ENCODE data around the gene SCGB3A1. TPM values are rescaled to one million over a fixed set of nuclear protein-coding genes. Genes with fewer than 3 reads are reported as not detected.

The SCGB3A1 gene
- total RNA-seq, 3 donors from 2014 or later: not detected

DNA sequence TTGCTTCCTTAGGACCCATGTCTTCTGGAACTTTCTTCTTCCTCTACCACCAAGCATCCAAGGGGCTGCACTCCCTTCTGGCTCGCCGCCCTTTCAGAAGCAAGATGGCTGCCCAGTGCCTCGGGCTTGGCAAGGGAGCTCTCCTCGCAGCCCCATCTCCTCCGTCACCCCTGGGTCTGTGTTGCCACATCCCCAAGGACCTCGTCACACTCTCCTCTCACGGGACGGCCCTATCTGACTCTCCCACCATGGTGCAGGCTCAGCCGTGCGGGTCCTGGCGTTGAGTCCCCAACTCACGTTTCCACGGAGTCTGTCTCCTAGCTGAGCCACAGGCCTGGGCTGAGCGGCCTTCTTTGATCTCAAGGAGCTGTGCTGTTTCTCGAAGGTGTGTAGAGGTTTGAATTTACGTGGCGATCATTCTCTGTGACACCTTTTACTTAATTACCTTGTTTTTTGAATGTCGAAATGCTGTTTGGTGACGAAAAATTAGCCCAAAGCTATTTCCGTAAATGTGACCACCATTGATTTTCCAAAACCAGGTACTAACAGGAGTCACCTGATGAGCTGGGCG is 15.0 kb upstream of the SCGB3A1 start:
- TF ChIP-seq, protein P1, sequence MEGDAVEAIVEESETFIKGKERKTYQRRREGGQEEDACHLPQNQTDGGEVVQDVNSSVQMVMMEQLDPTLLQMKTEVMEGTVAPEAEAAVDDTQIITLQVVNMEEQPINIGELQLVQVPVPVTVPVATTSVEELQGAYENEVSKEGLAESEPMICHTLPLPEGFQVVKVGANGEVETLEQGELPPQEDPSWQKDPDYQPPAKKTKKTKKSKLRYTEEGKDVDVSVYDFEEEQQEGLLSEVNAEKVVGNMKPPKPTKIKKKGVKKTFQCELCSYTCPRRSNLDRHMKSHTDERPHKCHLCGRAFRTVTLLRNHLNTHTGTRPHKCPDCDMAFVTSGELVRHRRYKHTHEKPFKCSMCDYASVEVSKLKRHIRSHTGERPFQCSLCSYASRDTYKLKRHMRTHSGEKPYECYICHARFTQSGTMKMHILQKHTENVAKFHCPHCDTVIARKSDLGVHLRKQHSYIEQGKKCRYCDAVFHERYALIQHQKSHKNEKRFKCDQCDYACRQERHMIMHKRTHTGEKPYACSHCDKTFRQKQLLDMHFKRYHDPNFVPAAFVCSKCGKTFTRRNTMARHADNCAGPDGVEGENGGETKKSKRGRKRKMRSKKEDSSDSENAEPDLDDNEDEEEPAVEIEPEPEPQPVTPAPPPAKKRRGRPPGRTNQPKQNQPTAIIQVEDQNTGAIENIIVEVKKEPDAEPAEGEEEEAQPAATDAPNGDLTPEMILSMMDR (IDR thresholded peaks at IDR 0.05): no peak
- DNase-seq: peak in 1 of 3 donors; percentile 40
- H3K36me3 ChIP-seq (ENCODE audit: low read depth): no peaks in the 10 kb centered on the region
- ATAC-seq: no peak
- no peak overlapping the region for H3K4me3 ChIP-seq
- no peaks in the 10 kb centered on the region for H3K9me3 ChIP-seq
- no peaks in the 10 kb centered on the region for H3K4me1 ChIP-seq (ENCODE audit: low read depth)
- intact Hi-C loops (cut with DNase I, micrococcal nuclease): no loop called here

GRCh38 chr5:180605554-180606214 is 14.4 kb upstream of the SCGB3A1 start:
- intact Hi-C loops (cut with DNase I, micrococcal nuclease): no loop called here
- Histone ChIP-seq H3K36me3 (ENCODE audit: low read depth) (no peaks in the 10 kb centered on the region), H3K9me3 (no peaks in the 10 kb centered on the region), H3K4me3 (no peak overlapping the region), H3K4me1 (ENCODE audit: low read depth) (no peaks in the 10 kb centered on the region)
- peak; percentile 69 for ATAC-seq
- DNase-seq: peak; percentile 2 to 68 (median 45)
- TF ChIP-seq, protein P1 (IDR thresholded peaks at IDR 0.05): peak; percentile 58

- Histone ChIP-seq H3K4me3 (no peak overlapping the region), H3K4me1 (ENCODE audit: low read depth) (no peaks in the 10 kb centered on the region), H3K9me3 (no peaks in the 10 kb centered on the region), H3K36me3 (ENCODE audit: low read depth) (no peaks in the 10 kb centered on the region)
- TF ChIP-seq, protein P1 (IDR thresholded peaks at IDR 0.05): no peak
- no peak for ATAC-seq
- peak in 2 of 3 donors; percentile 14 to 23 for DNase-seq
- intact Hi-C loops (cut with DNase I, micrococcal nuclease): no loop called here
Observed at GRCh38 chr5:180604271-180604670, 13.0 kb upstream of the SCGB3A1 start.

- DNase-seq: peak in 1 of 3 donors; percentile 44
Observed at GRCh38 chr5:180603076-180603594, 11.8 kb upstream of the SCGB3A1 start.

GRCh38 chr5:180602481-180603075 is 11.3 kb upstream of the SCGB3A1 start:
- ATAC-seq (no peak), DNase-seq (peak in 1 of 3 donors; percentile 34)
- no peaks in the 10 kb centered on the region for H3K9me3 ChIP-seq
- H3K36me3 ChIP-seq (ENCODE audit: low read depth): no peaks in the 10 kb centered on the region
- TF ChIP-seq, protein P1 (IDR thresholded peaks at IDR 0.05): no peak
- H3K4me3 ChIP-seq: no peak overlapping the region
- no peaks in the 10 kb centered on the region for H3K4me1 ChIP-seq (ENCODE audit: low read depth)
- intact Hi-C loops (cut with DNase I, micrococcal nuclease): no loop called here

More at GRCh38 chr5:180603076-180603594, 11.8 kb upstream of the SCGB3A1 start:
- Histone ChIP-seq H3K9me3 (no peaks in the 10 kb centered on the region), H3K4me3 (no peak overlapping the region), H3K36me3 (ENCODE audit: low read depth) (no peaks in the 10 kb centered on the region), H3K4me1 (ENCODE audit: low read depth) (no peaks in the 10 kb centered on the region)
- ATAC-seq: no peak
- intact Hi-C loops (cut with DNase I, micrococcal nuclease): no loop called here
- TF ChIP-seq, protein P1 (IDR thresholded peaks at IDR 0.05): no peak
